Activated T-cell treated with anti-CD3 and anti-CD28 coated beads for 1 hour (primary cell): Measurements from ENCODE around the gene PCBP3.
"Not testable (repeated sequence)": the region's sequence is repeated elsewhere in the genome, so short reads cannot be mapped to it uniquely, and the experiment has no call there.

Experiments
- DNase-seq: peaks from one replicate; pipeline ENCODE4 v3.0.0-alpha.2; 2020; ENCODE audit warnings: low read depth

The PCBP3 gene

GRCh38 chr21:45635271-45636151 lies 8.0 kb upstream of the PCBP3 start:
- no peak for DNase-seq

- DNase-seq, result no peak
Measured at GRCh38 chr21:45636459-45636858, 7.1 kb upstream of the PCBP3 start.

GRCh38 chr21:45636951-45637646 lies 6.4 kb upstream of the PCBP3 start:
- DNase-seq, result no peak

- DNase-seq, result no peak
Measured at GRCh38 chr21:45637883-45638282, 5.6 kb upstream of the PCBP3 start.

GRCh38 chr21:45638707-45639106 lies 4.8 kb upstream of the PCBP3 start:
- DNase-seq, result no peak

- no peak for DNase-seq
Measured at GRCh38 chr21:45639206-45640000, 4.1 kb upstream of the PCBP3 start.

- no peak for DNase-seq
Measured at GRCh38 chr21:45640001-45640887, 3.3 kb upstream of the PCBP3 start.

GRCh38 chr21:45640888-45641479 lies 2.5 kb upstream of the PCBP3 start:
- DNase-seq, result no peak

- DNase-seq, result no peak
Measured at GRCh38 chr21:45641480-45642035, 2.0 kb upstream of the PCBP3 start.

- DNase-seq, result no peak
Measured at GRCh38 chr21:45642122-45642813, 1.3 kb upstream of the PCBP3 start.

GRCh38 chr21:45644041-45644906 lies 749 bp downstream of the PCBP3 start:
- DNase-seq, result no peak

- no peak for DNase-seq
Measured at GRCh38 chr21:45651921-45652320, 8.4 kb downstream of the PCBP3 start.

- no peak for DNase-seq
Measured at GRCh38 chr21:45655124-45655523, 11.6 kb downstream of the PCBP3 start.

- not testable (repeated sequence) for DNase-seq
Measured at GRCh38 chr21:45656114-45656513, 12.6 kb downstream of the PCBP3 start.

- DNase-seq, result not testable (repeated sequence)
Measured at GRCh38 chr21:45661913-45662622, 18.5 kb downstream of the PCBP3 start.

GRCh38 chr21:45662623-45663245 lies 19.2 kb downstream of the PCBP3 start:
- DNase-seq, result not testable (repeated sequence)

GRCh38 chr21:45669382-45669781 lies 25.9 kb downstream of the PCBP3 start:
- no peak for DNase-seq

GRCh38 chr21:45670731-45671130 lies 27.2 kb downstream of the PCBP3 start:
- DNase-seq, result no peak
